Posterior cingulate gyrus (tissue), 11 donors: Measurements from ENCODE around the gene FGFR3.

Experiments
- DNase-seq, 10 donors: peaks; one replicate each; pipeline versions ENCODE4 v3.0.0 to v3.0.0-alpha.2; 2020 to 2021; ENCODE audit warnings: mixed read lengths in 3 of 10
- intact Hi-C: fragments of 100-400 bp; cut with DNase I; formaldehyde crosslinking; loops from one replicate; pipeline ENCODE4 v1.15.1; 2023

Gene FGFR3

DNA sequence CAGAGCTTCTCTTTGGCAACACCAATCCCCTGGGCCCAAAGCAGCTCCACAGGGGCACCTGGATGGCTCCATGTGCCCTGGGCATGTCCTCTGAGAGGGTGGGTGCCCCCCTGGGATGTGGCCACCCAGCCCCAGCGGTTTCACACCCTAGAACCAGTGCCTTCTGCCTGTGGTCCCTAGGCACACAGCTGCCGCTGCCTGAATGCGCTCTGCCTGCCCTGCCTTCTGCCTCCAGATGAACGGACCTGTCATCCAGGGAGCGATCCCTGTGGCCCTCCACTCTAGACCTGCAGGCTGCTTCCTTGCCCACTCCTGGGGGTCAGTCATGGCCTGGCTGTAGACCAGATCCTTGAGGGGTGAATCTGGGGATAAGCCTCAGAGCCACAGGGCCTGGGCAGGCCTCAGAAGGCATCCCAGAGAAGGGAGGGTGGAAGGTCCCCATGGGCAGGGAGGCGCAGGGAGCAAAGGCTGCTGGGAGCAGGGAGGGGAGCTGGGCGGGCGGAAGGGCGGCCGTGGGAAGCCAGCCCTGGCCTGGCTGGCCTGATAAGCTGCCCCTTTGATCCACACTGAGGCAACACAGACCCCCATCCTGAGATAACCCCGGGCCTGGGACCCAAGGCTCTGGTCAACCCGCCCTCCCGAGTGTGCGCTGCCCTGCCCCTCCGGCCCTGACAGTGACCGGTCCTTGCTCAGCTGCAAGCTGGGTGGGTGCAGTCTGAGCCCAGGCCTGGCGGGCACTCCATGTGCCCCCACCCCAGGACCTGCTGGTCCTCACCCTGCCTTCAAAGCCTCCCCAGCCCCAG lies 8.1 kb upstream of the FGFR3 start:
- DNase-seq, result no peak
- intact Hi-C loops, result no loop called here

DNA sequence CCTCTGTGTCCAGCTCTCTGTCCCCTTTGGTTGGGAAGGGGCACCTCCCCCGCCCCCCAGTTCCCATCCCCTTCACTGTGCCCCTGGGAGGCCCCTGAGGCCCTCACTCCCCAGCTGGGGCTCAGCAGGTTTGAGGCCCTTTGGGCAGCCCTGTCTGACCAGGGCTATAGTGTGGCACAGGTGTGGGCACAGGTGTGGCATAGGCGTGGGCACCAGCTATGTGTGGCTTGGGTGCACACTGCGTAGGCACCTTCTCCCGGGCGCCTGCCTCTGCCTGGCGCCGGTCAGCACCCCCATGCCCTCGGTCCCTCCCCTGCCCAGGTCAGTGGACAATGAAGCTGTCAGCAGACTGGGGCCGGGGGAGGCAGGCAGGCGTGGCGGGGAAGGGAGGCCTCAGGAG lies 7.5 kb upstream of the FGFR3 start:
- DNase-seq, result no peak
- intact Hi-C loops, result no loop called here

DNA sequence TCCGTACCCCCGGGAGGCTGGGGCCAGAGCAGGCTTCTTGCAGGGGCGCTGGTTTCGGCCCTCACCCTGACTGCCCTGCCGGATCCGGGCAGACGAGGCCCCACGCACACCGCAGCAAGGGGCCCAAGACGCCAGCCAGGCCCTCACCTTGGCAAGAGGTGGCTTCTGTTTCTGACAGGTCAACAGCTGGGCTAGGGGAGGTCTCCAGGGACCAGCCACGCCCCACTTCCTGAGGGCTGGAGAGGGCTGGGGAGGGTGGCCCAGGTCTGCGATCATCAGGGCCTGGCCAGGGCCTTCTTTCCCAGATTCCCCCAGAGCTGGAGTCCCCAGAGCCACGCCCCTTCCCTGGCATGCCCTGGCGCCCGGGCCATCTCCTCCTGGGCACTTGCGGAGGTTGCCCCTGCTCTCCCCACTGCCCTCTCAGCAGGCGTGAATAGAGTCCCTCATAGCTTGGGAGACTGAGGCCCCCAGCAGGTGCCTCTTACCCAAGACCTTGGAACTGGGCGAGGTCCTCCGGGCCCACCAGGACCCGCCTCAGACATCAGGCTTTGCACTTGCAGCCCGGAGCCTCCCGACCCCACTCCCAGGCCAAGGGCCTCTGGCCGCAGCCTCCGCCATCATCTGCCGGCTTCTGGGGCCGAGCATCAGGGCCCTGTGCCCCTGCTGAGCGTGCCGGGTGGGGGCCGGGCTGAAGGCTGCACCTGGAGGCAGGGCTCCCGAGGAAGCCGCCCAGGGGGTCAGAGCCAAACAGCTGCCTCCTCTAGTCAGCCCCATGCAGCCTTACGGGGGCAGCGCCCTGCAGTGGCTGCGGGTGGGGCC lies 6.3 kb upstream of the FGFR3 start:
- DNase-seq, result no peak
- intact Hi-C loops, result no loop called here

DNA sequence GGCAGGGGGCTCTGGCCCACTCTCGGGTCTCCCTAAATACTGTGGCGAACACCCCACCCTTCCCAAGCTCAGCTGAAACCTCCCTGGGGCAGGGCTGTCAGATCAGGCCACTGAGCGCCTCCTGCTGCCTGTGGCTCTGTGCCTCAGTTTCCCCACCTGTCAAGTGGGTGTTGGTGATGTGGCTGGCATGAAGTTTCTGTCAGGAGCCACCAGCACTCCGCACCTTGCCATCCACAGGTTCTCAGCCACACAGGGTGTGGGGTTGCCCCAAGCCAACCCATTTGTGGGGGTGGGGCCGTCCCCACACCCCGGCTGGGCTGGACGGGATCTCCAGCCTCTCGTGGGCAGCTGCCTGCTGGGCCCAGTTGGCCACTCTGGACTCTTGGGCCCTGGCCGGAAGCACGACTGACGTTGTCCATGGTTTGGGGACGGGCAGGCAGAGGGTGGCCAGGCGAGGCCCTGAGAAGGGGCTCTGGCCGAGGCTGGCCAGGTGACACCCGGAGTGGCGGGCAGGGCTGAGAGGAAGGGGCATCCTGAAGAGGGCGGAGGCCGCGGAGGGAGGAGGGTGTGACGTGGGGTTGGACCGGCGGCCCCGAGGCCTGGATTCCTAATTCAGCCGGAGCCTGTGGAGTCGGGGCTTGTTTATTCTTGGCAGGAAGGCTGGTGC lies 5.5 kb upstream of the FGFR3 start:
- no peak for DNase-seq
- intact Hi-C loops, result no loop called here

DNA sequence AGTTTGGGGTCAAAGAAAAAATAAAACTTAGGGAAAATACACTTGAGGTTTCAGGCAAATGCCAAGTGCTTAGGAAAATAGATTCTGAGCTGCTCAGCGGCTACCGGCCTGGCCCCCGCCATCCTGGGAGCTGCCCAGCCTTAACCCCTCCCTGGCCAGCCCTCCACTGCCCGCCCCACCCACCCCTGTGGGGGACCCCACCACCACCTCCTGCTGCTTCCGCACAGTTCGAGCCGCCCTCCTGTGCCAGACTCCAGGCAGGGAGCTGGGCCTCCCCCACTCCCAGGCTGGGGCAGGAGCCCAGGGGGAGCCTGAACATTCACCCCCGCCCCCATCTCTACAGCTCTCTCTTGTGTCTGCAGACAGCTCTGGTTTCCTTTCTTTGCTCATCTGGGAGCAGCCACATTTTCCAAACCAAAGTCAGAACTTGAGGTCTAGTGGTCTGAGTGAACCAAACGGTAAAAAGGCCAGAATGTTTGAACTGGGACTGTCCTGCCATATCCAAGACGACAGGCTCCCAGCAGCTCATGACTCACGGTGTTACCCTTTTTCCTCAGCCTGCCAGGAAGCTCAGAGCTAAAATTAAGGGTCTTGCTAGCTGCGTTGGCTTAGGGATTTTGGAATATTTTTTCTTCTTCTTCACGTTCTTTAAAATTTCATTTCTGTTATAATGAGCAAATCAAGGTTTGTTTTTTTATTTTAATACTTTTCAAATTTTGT lies 4.7 kb upstream of the FGFR3 start:
- intact Hi-C loops, result no loop called here
- DNase-seq, result no peak

DNA sequence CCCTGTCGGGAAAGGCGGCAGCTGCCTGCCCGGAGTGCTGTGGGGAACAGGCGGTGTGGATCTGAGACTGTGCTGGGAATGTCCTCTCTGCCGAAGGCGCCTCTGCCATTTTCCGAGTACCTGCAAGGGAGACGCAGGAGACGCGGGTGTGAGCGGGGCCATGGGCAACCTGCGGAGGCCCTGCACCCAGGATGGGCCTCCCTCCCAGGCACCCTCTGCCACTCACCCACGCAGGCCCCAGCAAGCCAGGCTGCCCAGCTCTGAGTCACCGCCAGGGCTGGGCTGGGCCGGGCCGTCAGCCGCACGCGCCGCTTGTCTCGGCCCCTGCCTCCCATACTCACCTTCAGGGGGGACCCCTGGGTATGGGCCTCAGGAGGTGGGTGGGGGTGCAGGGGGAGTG lies 3.5 kb upstream of the FGFR3 start:
- no peak for DNase-seq
- intact Hi-C loops, result no loop called here

DNA sequence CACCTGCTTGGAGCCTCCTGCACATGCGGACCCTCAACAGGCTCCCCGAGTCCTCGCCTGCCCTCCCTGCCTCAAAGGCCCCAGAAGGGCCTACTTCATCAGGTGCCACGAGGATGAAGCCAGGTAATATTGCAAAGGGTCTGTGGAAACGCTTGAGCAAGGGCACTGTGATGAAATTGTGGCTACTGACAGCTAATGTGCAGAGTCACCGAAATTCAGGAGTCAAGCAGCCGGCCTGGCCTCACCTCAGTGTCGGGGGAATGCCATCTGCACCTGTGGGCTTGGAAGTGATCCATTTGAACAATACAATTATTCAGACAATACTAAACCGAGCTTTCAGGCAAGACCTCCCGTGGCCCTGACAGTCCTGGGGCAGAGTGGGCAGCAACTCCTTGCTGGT lies 3.1 kb upstream of the FGFR3 start:
- no peak for DNase-seq

DNA sequence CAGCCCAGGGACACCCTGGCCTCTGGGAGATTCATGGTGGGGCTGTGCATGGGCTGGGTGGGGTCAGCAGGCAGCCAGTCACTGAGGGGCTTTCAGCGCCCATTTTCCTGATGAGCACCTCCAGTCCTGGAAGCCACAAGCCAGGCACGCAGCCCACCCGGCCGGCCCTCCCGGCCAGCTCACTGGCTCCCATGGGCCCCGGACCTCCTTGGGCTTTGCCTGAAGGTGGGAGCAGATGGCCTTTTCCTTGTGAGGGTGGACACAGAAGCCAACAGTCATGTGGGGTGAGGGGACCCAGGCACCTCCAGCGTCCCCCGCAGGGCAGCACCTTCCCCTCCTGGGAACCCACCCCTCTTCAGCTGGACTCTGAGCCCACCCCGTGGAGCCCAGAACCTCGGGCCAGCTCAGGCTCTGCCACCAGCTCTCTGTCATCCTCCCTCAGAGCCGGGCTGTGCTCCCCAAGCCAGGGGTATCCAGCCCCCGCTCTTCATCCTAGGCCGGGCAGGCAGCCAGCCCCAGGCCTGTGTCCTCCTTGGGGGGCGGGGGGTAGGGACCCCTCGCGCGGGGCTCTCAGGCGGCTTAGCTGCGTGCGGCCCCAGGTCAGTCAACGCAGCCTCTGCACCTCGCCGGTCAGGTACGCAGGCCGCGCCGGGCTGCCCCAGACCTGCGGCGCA lies 798 bp upstream of the FGFR3 start:
- DNase-seq, result no peak
- intact Hi-C loops, result no loop called here

More for the DNA sequence above, 3.1 kb upstream of the FGFR3 start:
- intact Hi-C loops, result no loop called here

DNA sequence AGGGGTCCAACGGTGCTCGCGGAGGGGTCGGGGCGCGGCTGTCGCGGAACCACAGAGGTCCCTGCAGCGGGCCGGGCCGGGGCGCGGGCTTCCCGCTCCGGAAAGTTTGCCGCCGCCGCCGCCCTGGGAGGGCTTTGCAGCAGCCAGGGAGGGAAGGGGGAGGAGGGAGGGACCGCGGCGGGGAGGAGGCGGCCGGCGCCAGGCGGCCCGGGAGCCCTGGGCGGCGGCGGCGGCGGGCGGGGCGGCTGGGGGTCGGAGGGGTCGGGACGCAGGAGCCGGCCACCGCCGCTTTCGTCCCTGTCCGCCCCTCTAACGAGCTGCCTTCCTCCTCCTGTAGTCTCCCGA lies 375 bp downstream of the FGFR3 start:
- no peak for DNase-seq
- intact Hi-C loops, result no loop called here

DNA sequence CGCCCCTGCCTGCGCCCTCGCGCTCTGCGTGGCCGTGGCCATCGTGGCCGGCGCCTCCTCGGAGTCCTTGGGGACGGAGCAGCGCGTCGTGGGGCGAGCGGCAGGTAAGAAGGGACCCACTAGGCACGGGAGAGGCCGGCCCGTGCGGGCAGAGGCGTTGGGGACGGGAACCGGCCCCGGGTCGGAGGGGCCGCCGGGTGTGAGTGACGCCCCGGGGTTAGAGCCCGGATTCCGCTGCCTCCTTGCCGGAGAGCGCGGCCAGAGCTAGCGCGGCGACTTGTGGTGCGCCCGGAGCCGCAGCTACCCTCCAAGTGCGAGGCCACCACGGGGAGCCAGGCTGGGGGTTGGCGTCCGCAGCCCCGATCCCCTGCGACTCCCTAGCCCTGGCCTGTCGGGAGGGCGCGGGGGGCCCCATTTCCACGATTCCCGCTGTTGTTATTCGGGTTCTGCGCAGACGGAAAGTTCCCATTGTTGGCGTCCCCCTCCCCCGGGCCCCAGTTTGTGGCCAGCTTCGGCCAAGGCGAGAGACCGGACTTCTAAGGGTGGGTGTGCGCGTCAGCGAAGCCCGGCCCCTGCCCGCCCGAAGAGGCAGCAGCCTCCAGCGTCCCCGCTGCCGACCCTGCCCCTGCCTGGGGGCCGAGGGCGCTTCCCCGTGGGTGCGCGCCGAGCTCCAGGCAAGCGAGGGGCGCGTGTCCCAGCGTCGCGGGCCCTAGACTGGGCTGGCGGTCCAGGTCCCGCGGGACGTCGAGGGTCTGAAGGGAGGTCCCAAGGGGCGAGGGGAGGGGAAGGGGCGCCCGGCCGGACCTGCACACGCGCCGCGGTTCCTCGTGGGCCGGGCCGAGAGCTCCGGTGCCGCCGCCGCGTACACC lies 1.1 kb downstream of the FGFR3 start:
- intact Hi-C loops, result no loop called here

DNA sequence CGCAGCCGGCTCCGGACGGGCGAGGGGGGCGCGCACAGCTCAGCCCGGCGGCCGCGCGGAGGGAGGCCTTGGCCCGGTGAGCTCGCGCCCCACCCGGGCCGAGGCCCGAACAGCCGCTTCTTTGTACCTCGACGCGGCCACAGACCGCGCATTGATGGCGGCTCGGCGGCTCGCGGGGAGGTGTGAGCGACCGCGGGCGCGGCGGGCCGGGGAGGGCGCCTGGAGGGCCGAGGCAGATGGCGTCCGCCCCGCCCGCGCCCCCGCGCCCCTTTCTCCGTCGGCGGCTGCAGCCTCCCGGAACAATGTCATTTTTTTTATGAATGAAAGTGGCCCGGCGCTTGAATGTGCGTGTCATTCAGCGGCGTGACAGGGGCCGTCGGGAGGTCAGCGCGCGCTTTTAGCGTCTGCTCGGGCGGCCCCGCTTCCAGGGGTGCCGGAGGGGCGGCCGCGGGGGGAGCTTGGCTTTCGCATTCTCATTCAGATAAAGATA lies 1.8 kb downstream of the FGFR3 start:
- intact Hi-C loops, result loop anchor here (5.0 kb wide), 1 partner anchor 33 kb away; no protein-coding TSS in a partner anchor
- DNase-seq, result no peak

More for the DNA sequence above, 1.1 kb downstream of the FGFR3 start:
- no peak for DNase-seq

DNA sequence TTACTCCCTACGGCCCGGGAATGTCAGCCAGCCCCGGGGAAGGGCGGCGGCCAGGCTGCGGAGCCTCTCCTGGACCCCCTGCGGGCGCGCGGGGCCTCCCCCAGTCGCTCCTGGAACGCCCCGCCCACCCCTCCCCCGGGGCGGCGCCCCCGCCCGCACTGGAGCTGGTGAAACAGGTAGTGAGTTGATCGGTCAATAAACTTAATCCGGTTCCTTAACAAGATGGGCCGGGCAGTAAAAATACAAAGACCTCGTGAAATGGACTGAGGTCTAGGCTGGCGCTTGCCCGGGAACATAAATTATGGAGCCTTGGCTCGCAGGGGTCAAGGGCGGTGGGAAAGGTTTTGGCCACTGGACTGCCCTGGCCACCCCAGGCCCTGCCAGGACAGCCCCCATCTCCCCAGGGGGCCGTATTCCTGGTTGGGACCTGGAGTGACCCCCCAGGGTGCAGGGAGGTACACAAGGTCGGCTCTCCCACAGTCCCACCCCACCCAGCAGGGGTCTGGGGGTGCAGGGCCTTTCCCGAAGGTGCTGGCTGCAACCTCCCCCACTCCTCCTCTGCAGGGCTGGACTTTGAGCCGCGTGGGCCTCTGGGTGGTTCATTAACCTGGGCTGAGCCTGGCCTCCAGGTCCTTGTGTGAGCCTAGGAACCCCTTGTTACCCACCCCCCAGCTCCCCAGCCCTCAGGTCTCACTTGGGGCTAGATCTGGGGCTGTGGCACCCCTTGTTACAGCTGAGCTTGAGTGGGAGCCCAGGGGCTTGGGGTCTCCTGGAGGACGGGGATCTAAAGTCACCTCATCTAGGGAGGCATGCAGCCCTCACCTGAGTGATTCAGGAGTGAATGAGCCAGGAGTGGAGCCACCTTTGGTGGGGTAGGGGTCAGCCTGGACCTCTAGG lies 2.5 kb downstream of the FGFR3 start:
- intact Hi-C loops, result loop anchor here (5.0 kb wide), 1 partner anchor 33 kb away; no protein-coding TSS in a partner anchor
- no peak for DNase-seq

DNA sequence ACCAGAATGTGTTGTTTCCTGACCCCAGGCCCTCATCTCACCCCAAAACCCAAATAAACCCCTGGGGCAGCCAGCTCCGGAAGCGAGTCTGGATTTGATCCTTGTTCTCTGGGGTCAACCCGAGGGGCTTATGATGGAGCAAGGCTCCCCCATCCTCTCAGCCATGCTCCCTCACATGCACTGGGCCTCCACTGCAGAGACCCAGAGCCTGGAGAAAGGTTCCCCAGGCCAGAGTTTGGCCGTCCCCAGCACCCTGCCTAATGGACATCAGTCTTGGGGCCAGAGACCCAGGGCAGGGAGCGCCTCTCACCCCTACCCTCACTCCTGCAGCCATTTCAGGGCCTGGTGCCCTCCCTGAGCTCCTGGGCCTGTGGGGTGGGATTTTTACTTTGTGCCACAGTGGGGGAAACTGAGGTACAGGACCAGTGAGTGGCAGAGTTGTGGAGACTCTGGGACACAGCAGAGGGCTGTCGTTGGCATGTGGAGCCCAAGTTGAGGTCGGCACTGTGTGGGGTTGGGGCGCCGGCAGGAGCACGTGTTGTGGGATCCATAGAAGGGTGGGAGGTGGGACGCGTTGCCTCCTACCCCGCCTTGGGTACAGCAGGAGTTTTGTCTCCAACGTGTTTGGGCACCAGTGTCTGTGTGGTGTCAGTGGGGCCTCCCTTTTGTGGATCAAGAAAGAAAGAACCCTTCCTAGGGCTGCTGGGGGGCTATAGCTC lies 3.6 kb downstream of the FGFR3 start:
- DNase-seq, result no peak
- intact Hi-C loops, result loop anchor here (5.0 kb wide), 1 partner anchor 34 kb away; no protein-coding TSS in a partner anchor

DNA sequence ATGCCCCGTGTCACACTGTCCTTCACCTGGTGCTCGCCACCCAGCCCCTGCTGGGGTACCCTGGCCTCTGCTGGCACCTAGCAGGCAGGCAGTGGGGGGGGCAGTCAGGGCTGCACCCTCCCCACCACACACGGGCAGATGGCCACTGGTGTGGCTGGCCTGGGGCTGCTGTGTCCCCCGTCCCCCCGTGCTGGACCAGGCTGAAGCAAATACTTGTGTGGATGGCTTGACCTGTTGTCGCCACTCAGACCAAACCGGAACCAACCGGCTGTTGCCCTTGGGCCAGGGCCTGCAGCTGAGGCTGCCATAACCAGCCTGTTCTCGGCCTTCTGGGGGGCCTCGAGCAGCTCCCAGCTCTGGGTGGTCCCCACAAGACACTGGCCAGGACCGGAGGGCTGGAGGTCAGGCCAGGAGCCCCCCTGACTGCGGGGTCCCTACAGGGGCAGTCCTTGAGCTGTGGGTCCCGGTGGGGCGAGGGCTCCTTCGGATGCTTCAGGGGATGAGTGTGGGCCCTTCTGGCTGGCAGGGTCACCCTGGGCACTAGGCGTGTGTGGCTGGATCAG lies 4.3 kb downstream of the FGFR3 start:
- no peak for DNase-seq
- intact Hi-C loops, result loop anchor here (5.0 kb wide), 1 partner anchor 35 kb away; no protein-coding TSS in a partner anchor

DNA sequence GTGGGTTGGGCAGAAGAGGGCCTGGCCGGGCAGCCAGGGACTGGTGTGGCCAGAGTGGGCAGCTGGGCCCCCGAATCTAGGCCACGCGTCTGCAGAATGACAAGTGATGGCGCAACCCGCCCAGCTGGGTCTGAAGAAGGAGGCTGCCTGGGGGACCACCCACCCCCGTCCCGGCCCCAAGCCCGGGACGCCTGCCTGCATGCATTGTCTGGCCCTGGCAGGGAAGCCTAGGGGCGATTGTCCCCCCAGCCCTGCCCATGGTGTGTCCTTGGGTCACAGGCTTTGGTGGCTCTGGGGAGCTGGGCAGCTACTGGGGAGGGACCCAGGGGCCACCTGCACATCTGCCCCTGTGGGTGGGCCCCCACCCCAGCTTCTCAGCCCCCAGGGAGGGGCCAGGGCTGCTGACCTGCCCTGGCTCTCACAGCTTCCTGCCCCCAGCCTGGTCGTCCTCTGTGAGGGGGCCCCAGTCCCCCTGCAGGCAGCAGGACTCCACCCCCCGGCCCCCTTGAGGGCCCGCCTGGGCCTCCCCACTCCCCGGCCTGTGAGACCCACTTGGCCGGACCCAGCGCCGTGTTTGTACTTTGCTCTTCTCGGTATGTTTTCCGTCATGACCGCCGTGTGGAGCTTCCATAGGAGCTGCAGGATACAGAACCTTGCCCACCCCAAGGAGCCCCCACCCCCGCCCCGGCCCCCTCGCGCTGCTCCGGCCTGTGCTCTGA lies 4.9 kb downstream of the FGFR3 start:
- intact Hi-C loops, result loop anchor here (5.0 kb wide), 1 partner anchor 36 kb away; no protein-coding TSS in a partner anchor
- peak in 8 of 10 donors; percentile 50 to 91 (median 75) for DNase-seq
